ENCODE data around the gene ABLIM1. TPM values are rescaled to one million over a fixed set of nuclear protein-coding genes. Genes with fewer than 3 reads are reported as not detected.

Gene ABLIM1
- total RNA-seq, 4 donors from 2014 or later: 185 to 345 (median 304) TPM

DNA sequence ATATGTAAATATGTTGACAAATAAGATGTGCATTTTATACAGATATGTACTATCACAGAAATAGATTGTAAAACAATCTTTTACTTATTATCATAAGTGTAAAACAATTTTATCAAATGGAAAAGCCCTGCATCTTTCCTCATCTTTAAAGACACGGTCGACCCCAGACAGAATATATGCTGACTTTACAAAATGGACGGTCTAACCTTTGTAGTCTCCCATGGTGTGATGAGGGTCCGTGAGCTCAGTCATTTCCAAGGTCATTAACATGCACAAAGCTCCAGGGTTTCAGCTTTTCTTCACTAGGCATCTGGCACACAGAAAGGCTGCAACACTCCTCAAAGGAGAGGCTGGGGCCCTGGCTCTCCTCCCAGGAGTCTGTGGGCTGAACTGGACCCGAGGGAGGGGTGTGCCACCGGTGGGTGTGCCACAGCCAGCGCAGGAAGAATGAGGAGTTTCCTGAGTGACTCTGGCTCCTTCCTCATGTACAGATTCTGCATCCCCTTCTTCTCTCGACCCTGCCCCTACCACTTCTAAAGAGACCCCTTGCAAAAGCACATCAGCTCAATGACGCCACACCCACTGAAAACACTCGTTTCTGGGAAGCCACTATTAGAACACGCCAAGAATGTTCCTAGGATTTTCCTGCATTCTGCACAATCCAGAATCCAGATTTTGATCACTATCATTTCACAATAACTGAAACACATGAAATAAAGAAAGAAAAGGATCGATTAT is 26.2 kb upstream of the ABLIM1 start:
- WGBS, 2 donors: 14 to 29% methylated on average over 10 to 12 of the region's 12 CpGs
- H3K27me3 ChIP-seq: no peaks in the 10 kb centered on the region
- TF ChIP-seq, protein P1, sequence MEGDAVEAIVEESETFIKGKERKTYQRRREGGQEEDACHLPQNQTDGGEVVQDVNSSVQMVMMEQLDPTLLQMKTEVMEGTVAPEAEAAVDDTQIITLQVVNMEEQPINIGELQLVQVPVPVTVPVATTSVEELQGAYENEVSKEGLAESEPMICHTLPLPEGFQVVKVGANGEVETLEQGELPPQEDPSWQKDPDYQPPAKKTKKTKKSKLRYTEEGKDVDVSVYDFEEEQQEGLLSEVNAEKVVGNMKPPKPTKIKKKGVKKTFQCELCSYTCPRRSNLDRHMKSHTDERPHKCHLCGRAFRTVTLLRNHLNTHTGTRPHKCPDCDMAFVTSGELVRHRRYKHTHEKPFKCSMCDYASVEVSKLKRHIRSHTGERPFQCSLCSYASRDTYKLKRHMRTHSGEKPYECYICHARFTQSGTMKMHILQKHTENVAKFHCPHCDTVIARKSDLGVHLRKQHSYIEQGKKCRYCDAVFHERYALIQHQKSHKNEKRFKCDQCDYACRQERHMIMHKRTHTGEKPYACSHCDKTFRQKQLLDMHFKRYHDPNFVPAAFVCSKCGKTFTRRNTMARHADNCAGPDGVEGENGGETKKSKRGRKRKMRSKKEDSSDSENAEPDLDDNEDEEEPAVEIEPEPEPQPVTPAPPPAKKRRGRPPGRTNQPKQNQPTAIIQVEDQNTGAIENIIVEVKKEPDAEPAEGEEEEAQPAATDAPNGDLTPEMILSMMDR (IDR thresholded peaks at IDR 0.05): no peak
- TF ChIP-seq POLR2A (IDR thresholded peaks at IDR 0.05): no peak
- peak overlapping the region; percentile 80 to 86 (median 82) for H3K27ac ChIP-seq
- H3K4me1 ChIP-seq: peaks cover 26 to 64% (median 30%) of the 10 kb centered on the region in 3 donors
- H3K36me3 ChIP-seq: no peaks in the 10 kb centered on the region
- H3K9me3 ChIP-seq: no peaks in the 10 kb centered on the region
- DNase-seq: no peak
- peak overlapping the region; percentile 16 to 57 (median 40) for H3K4me3 ChIP-seq
- intact Hi-C loops (cut with DNase I): no loop called here

DNA sequence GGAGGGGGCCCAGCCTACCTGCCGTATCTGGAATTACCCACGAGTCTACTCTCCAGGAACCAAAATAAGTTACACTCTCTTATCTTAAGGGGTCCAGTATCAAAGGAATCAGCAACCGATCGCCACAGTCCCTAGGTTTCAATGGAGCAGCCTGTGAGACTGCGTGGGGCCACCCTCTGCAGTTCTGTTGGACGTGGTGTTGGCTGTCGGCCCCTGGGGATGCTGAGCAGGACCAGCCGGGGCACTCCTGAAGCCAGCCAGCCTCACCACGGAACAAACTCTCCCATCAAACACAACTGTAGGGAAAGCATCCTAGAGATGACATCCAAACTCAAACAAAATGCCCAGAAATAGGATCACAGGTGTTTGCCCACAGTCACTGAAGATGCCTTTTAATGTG is 25.5 kb upstream of the ABLIM1 start:
- no peaks in the 10 kb centered on the region for H3K9me3 ChIP-seq
- TF ChIP-seq, protein P1 (IDR thresholded peaks at IDR 0.05): no peak
- no peak for TF ChIP-seq POLR2A (IDR thresholded peaks at IDR 0.05)
- no peak for DNase-seq
- H3K27ac ChIP-seq: peak overlapping the region; percentile 80 to 86 (median 82)
- WGBS, 2 donors: 10 to 47% methylated on average over 4 to 5 of the region's 9 CpGs
- H3K4me3 ChIP-seq: peak overlapping the region; percentile 16 to 57 (median 40)
- H3K27me3 ChIP-seq: no peaks in the 10 kb centered on the region
- intact Hi-C loops (cut with DNase I): no loop called here
- no peaks in the 10 kb centered on the region for H3K36me3 ChIP-seq
- peaks cover 26 to 70% (median 34%) of the 10 kb centered on the region in 3 donors for H3K4me1 ChIP-seq

DNA sequence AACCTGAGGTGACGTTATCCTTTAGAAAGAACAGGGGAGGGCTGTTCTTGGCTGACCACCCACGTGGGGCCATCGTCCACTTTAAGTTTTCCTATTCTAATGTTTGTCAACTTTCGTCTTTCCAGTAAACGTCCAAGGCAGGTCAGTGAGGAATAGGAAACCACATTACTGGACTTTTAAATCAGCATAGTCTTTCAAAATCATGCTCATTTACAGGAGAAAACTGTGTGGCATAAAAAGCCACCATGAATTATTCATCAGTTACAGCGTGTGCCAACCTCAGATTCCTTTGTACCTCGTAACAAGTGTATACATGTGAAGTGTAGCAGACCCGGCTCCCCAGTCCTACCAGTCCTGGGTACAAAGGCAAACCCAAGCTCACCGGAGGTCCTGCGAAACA is 25.1 kb upstream of the ABLIM1 start:
- Histone ChIP-seq H3K27ac (peak overlapping the region; percentile 80 to 86 (median 82)), H3K4me1 (peaks cover 26 to 75% (median 34%) of the 10 kb centered on the region in 3 donors), H3K36me3 (no peaks in the 10 kb centered on the region), H3K4me3 (peak overlapping the region; percentile 16 to 57 (median 40)), H3K9me3 (no peaks in the 10 kb centered on the region), H3K27me3 (no peaks in the 10 kb centered on the region)
- no peak for DNase-seq
- WGBS, 2 donors: 30 to 37% methylated on average over 10 of the region's 10 CpGs
- intact Hi-C loops (cut with DNase I): no loop called here
- no peak for TF ChIP-seq POLR2A (IDR thresholded peaks at IDR 0.05)
- TF ChIP-seq, protein P1 (IDR thresholded peaks at IDR 0.05): no peak

DNA sequence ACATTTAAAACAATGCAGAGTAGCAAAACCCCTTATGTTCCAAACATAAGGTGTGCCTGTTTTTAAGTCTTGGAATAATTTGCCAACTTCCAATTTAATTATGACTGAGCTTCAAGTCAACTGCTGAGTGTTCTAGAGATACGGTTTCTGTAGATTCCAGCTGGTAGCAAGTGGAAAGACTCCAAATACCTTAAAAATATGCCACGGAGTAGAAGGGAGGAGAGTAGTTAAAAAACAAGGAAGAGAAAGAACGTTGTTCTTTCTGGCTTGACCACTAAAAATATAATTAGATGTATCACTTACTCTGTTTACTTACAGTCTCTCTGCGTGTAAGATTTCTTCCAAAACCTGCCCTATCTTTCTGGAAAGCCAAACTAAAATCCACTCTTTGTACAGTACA is 24.5 kb upstream of the ABLIM1 start:
- no peaks in the 10 kb centered on the region for H3K36me3 ChIP-seq
- no peaks in the 10 kb centered on the region for H3K9me3 ChIP-seq
- 11 to 21% methylated on average over 4 of the region's 4 CpGs for WGBS, 2 donors
- no peak for TF ChIP-seq POLR2A (IDR thresholded peaks at IDR 0.05)
- TF ChIP-seq, protein P1 (IDR thresholded peaks at IDR 0.05): no peak
- peak overlapping the region in 3 of 4 donors; percentile 39 to 57 (median 42) for H3K4me3 ChIP-seq
- DNase-seq: no peak
- peaks cover 26 to 81% (median 34%) of the 10 kb centered on the region in 3 donors for H3K4me1 ChIP-seq
- H3K27me3 ChIP-seq: no peaks in the 10 kb centered on the region
- intact Hi-C loops (cut with DNase I): no loop called here
- peak overlapping the region; percentile 80 to 86 (median 82) for H3K27ac ChIP-seq

DNA sequence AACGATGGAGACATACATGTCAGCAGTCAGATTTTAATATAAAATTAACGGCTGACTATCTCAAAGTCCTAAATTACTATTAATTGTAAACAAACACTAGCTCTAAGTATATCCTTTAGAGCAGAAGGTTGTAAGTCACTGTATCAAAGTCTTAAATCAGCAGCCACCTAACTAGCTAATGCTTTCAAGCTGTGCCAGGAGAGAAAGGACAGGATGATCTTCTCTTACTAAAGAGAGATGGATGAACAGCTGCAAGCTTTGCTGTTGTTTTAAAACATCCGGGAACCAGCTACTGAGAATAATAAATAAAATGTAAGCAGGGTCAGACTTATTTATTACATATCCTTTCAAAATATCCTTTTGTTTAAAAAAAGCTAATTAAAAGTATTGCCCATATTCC is 24.0 kb upstream of the ABLIM1 start:
- intact Hi-C loops (cut with DNase I): no loop called here
- TF ChIP-seq, protein P1 (IDR thresholded peaks at IDR 0.05): no peak
- TF ChIP-seq POLR2A (IDR thresholded peaks at IDR 0.05): no peak
- Histone ChIP-seq H3K36me3 (no peaks in the 10 kb centered on the region), H3K27me3 (no peaks in the 10 kb centered on the region), H3K27ac (peak overlapping the region; percentile 80 to 86 (median 82)), H3K9me3 (no peaks in the 10 kb centered on the region), H3K4me3 (peak overlapping the region in 3 of 4 donors; percentile 39 to 57 (median 42)), H3K4me1 (peaks cover 26 to 83% (median 34%) of the 10 kb centered on the region in 3 donors)
- no peak for DNase-seq
- WGBS, 2 donors: 49 to 61% methylated on average over 3 of the region's 3 CpGs
